ENCODE data around the gene ZIC5. TPM values are rescaled to one million over a fixed set of nuclear protein-coding genes. Genes with fewer than 3 reads are reported as not detected.
"Not testable (repeated sequence)": the region's sequence is repeated elsewhere in the genome, so short reads cannot be mapped to it uniquely, and the experiment has no call there.

Gene ZIC5
- total RNA-seq, 1 donor from 2014 or later, result not detected

DNA sequence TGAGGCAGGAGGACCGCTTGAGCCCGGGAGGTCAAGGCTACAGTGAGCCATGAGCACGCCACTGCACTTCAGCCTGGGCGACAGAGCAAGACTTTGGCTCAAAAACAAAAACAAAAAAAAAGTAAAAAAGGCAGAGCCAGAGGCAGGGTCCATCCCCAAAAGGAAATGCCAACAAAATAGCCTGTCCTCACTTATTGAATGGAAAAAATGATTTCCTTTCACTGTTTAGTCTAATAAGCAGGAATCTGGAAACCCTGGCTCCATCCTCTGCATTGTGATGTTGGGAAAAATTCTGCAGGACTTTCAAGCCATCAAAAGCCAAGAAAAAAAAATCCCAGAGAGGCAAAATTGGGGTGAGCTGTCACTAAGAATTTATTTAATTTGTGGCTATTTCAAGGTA lies 23.2 kb downstream of the ZIC5 start:
- H3K9me3 Mint-ChIP-seq, result no peaks in the 10 kb centered on the region
- H3K27me3 Mint-ChIP-seq (ENCODE audit: low read depth), result peaks cover 47% of the 10 kb centered on the region
- DNase-seq (ENCODE audit: low spot score), result no peak

DNA sequence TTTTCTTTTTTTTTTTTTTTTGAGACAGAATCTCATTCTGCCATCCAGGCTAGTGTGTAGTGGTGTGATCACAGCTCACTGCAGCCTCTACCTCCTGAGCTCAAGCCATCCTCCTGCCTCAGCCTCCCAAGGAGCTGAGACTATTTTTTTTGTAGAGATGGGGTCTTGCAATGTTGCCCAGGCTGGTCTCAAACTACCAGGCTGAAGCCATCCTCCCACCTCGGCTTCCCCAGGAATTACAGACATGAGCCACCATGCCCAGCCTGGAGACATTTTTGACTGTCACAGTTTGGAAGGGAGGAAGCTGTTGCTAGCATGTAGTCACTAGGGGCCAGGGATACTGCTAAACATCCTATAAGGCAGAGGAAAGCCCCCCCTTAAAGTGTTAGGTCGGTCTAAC lies 23.9 kb downstream of the ZIC5 start:
- H3K36me3 Mint-ChIP-seq (ENCODE audit: low read depth), result no peaks in the 10 kb centered on the region
- H3K27ac Mint-ChIP-seq, result no peak overlapping the region
- intact Hi-C loops (cut with micrococcal nuclease), result no loop called here
- H3K9me3 Mint-ChIP-seq, result no peaks in the 10 kb centered on the region
- peaks cover 42% of the 10 kb centered on the region for H3K27me3 Mint-ChIP-seq (ENCODE audit: low read depth)
- no peak for DNase-seq (ENCODE audit: low spot score)
- H3K4me3 Mint-ChIP-seq (ENCODE audit: low read depth), result no peak overlapping the region
- no peaks in the 10 kb centered on the region for H3K4me1 Mint-ChIP-seq (ENCODE audit: low read depth)

More for the DNA sequence above, 23.2 kb downstream of the ZIC5 start:
- Mint-ChIP-seq H3K4me3 (ENCODE audit: low read depth) (no peak overlapping the region), H3K36me3 (ENCODE audit: low read depth) (no peaks in the 10 kb centered on the region), H3K4me1 (ENCODE audit: low read depth) (no peaks in the 10 kb centered on the region), H3K27ac (no peak overlapping the region)
- intact Hi-C loops (cut with micrococcal nuclease), result no loop called here

DNA sequence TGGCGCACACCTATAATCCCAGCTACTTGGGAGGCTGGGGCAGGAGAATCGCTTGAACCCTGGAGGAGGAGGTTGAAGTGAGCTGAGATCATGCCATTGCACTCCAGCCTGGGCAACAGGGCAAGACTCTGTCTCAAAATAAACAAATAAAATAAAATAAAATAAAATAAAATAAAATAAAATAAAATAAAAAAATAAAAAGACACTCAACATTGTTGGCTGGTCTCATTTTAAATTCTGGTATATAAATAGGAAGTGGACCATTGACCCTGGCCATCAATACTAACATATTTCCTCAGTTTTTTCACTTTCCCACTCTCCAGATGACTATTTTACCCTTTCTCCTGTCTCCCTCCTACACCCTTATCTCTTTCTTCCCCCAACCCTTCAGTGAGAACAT lies 26.1 kb downstream of the ZIC5 start:
- H3K36me3 Mint-ChIP-seq (ENCODE audit: low read depth); H3K4me1 Mint-ChIP-seq (ENCODE audit: low read depth); H3K9me3 Mint-ChIP-seq; H3K4me3 Mint-ChIP-seq (ENCODE audit: low read depth); intact Hi-C loops (cut with micrococcal nuclease); H3K27ac Mint-ChIP-seq; DNase-seq (ENCODE audit: low spot score): not testable (repeated sequence)
- H3K27me3 Mint-ChIP-seq (ENCODE audit: low read depth), result peaks cover 38% of the 10 kb centered on the region

DNA sequence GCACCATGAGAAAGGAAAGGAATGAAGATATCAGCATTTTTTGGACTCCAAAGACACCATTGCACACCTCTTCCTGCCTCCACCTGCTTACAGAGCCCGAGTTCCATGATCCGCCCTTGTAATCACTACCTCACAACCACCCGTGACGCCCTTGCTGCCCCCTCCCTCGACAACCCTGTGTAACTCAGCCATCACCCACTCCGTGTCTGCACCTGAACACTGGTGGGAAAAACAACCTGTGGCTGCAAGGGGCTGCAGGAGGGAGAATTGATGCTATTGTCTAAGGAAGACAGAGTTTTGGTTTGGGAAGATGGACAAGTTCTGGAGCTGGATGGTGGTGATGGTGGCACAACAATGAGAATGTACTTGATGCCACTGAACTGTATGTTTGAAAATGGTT lies 27.0 kb downstream of the ZIC5 start:
- no peaks in the 10 kb centered on the region for H3K36me3 Mint-ChIP-seq (ENCODE audit: low read depth)
- intact Hi-C loops (cut with micrococcal nuclease), result no loop called here
- no peak for DNase-seq (ENCODE audit: low spot score)
- H3K9me3 Mint-ChIP-seq, result no peaks in the 10 kb centered on the region
- H3K4me3 Mint-ChIP-seq (ENCODE audit: low read depth), result no peak overlapping the region
- peaks cover 31% of the 10 kb centered on the region for H3K27me3 Mint-ChIP-seq (ENCODE audit: low read depth)
- H3K27ac Mint-ChIP-seq, result no peak overlapping the region
- no peaks in the 10 kb centered on the region for H3K4me1 Mint-ChIP-seq (ENCODE audit: low read depth)

DNA sequence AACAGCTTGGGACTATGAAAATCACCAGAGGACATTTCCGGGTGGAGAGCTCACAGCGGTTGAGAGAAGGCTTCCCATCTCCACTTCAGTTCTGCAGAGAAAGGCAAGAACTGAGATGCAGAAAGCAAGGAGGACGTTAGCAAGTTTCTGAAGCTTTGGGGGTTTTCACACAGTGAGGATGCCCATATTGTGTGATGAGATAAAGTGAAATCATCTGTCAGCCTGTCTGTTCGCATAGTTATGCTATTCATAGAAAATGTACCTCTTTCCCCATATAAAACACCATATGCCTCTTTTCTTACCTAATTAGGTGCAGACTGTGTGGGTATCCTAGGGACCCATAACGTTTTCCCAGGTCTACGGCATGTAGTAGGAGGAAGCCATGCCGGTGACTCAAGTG lies 27.5 kb downstream of the ZIC5 start:
- Mint-ChIP-seq H3K4me3 (ENCODE audit: low read depth) (no peak overlapping the region), H3K4me1 (ENCODE audit: low read depth) (no peaks in the 10 kb centered on the region), H3K27ac (no peak overlapping the region), H3K27me3 (ENCODE audit: low read depth) (peaks cover 26% of the 10 kb centered on the region), H3K36me3 (ENCODE audit: low read depth) (no peaks in the 10 kb centered on the region), H3K9me3 (no peaks in the 10 kb centered on the region)
- intact Hi-C loops (cut with micrococcal nuclease), result no loop called here
- DNase-seq (ENCODE audit: low spot score), result no peak

DNA sequence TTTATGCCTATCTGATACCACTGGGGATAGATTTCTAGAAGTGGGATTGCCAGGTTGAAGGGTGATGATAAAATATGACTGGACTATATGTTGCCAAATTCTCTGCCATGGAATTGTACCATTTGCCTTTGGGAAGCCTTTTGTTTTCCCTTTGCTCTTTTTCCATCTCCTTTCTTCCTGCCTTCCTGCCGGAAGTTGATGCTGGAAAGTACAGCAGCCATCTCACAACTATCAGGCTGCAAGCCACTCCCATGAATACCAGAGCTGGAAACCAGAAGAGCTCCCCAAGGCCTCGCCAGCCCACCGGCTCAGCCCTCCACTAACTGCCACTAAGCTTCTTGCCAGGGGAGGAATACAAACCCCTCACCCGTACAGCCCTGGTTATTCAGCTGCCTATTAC lies 29.7 kb downstream of the ZIC5 start:
- no peaks in the 10 kb centered on the region for H3K36me3 Mint-ChIP-seq (ENCODE audit: low read depth)
- H3K4me3 Mint-ChIP-seq (ENCODE audit: low read depth), result no peak overlapping the region
- no peak overlapping the region for H3K27ac Mint-ChIP-seq
- no peak for DNase-seq (ENCODE audit: low spot score)
- intact Hi-C loops (cut with micrococcal nuclease), result no loop called here
- no peaks in the 10 kb centered on the region for H3K9me3 Mint-ChIP-seq
- H3K4me1 Mint-ChIP-seq (ENCODE audit: low read depth), result no peaks in the 10 kb centered on the region
- peaks cover 12% of the 10 kb centered on the region for H3K27me3 Mint-ChIP-seq (ENCODE audit: low read depth)

DNA sequence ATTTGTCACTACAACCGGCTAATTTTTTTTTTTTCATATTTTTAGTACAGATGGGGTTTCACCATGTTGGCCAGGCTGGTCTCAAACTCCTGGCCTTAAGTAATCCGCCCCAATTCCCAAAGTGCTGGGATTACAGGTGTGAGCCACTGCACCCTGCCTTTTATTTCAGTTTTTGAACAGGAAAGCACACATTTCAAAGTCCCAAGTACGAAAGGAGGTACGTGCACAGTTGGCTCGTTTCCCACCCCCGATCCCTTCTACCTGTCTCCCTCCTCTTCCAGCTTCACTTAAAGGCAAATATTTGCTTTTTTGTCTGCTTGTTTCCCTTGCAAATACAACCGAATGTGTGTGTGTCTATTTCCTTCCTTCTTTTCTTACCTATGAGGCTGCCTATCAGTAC lies 30.5 kb downstream of the ZIC5 start:
- Mint-ChIP-seq H3K27me3 (ENCODE audit: low read depth) (peaks cover 7% of the 10 kb centered on the region), H3K36me3 (ENCODE audit: low read depth) (no peaks in the 10 kb centered on the region), H3K27ac (no peak overlapping the region), H3K4me3 (ENCODE audit: low read depth) (no peak overlapping the region), H3K9me3 (no peaks in the 10 kb centered on the region), H3K4me1 (ENCODE audit: low read depth) (no peaks in the 10 kb centered on the region)
- no peak for DNase-seq (ENCODE audit: low spot score)
- intact Hi-C loops (cut with micrococcal nuclease), result no loop called here

DNA sequence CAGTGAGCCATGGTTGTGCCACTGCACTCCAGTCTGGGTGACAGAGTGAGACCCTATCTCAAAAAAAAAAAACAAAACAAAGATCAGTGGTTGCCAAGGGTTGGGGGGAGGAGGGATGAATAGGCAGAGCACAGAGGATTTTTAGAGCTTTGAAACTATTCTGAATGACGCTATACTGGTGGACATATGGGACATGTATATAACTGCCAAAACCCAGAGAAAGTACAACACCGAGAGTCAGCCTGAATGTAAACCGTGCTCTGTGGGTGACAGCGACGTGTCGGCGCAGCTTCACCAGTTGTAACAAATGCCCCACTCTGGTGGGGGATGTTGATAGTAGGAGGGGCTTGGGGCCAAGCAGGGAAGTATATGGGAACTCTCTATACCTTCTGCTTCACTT lies 32.9 kb downstream of the ZIC5 start:
- H3K27ac Mint-ChIP-seq, result no peak overlapping the region
- H3K36me3 Mint-ChIP-seq (ENCODE audit: low read depth), result no peaks in the 10 kb centered on the region
- intact Hi-C loops (cut with micrococcal nuclease), result no loop called here
- H3K9me3 Mint-ChIP-seq, result no peaks in the 10 kb centered on the region
- no peak overlapping the region for H3K4me3 Mint-ChIP-seq (ENCODE audit: low read depth)
- H3K27me3 Mint-ChIP-seq (ENCODE audit: low read depth), result peaks cover 5% of the 10 kb centered on the region
- no peak for DNase-seq (ENCODE audit: low spot score)
- H3K4me1 Mint-ChIP-seq (ENCODE audit: low read depth), result no peaks in the 10 kb centered on the region

DNA sequence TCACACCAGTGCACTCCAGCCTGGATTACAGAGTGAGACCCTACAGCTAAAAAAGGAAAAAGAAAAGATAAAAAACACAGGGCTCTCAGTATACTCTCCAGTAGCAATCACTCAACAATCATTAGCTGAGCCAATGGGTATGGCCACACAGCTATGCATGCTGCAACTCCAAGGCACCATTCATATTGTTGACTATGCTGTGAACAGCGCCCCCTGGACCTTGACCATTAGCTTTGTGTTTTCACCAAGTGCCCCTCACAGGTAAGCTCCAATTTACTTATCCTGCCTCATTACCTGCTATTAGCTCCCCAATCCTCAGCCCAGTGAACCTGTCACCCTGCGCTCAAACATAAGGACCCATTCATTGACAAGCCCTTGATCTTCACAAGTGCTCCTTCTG lies 35.8 kb downstream of the ZIC5 start:
- Mint-ChIP-seq H3K4me1 (ENCODE audit: low read depth) (no peaks in the 10 kb centered on the region), H3K36me3 (ENCODE audit: low read depth) (no peaks in the 10 kb centered on the region), H3K9me3 (no peaks in the 10 kb centered on the region), H3K27ac (no peak overlapping the region), H3K27me3 (ENCODE audit: low read depth) (no peaks in the 10 kb centered on the region), H3K4me3 (ENCODE audit: low read depth) (no peak overlapping the region)
- intact Hi-C loops (cut with micrococcal nuclease), result no loop called here
- DNase-seq (ENCODE audit: low spot score), result no peak

DNA sequence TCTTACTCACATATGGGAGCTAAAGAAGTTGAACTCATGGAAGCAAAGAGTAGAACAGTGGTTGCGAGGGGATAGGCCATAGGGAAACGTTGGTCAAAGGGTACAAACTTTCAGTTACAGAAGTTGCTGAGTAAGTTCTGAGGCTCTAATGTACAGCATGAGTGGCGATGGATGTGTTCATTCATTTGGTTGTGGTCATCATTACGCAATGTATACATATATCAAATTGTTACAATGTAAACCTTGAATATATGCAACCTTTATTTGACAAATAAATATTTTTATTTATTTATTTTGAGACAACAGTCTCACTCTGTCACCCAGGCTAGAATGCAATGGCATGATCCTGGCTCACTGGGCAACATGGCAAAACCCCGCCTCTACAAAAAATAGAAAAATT lies 38.7 kb downstream of the ZIC5 start:
- no peak overlapping the region for H3K4me3 Mint-ChIP-seq (ENCODE audit: low read depth)
- intact Hi-C loops (cut with micrococcal nuclease), result no loop called here

DNA sequence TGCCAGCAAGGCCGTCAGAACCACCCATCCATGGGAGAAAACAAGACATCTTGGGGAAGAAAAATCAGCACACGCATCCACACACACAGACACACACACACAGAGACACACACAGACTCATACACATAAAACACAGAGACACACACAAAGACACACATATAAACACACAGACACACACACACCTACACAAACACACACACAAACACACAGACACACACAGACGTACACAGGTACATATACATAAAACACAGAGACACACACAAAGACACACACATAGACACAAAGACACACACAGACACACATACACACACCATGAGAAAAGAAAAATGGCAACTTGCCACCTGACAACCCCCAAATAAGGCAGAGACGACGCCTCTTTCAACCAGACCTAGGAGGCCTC lies 40.6 kb downstream of the ZIC5 start:
- no peak for DNase-seq (ENCODE audit: low spot score)
- Mint-ChIP-seq H3K9me3 (no peaks in the 10 kb centered on the region), H3K36me3 (ENCODE audit: low read depth) (no peaks in the 10 kb centered on the region), H3K4me1 (ENCODE audit: low read depth) (no peaks in the 10 kb centered on the region), H3K27ac (no peak overlapping the region), H3K27me3 (ENCODE audit: low read depth) (peaks cover 7% of the 10 kb centered on the region), H3K4me3 (ENCODE audit: low read depth) (no peak overlapping the region)
- intact Hi-C loops (cut with micrococcal nuclease), result no loop called here

More for the DNA sequence above, 38.7 kb downstream of the ZIC5 start:
- DNase-seq (ENCODE audit: low spot score), result no peak
- Mint-ChIP-seq H3K9me3 (no peaks in the 10 kb centered on the region), H3K36me3 (ENCODE audit: low read depth) (no peaks in the 10 kb centered on the region), H3K27ac (no peak overlapping the region), H3K4me1 (ENCODE audit: low read depth) (no peaks in the 10 kb centered on the region), H3K27me3 (ENCODE audit: low read depth) (peaks cover 2% of the 10 kb centered on the region)

DNA sequence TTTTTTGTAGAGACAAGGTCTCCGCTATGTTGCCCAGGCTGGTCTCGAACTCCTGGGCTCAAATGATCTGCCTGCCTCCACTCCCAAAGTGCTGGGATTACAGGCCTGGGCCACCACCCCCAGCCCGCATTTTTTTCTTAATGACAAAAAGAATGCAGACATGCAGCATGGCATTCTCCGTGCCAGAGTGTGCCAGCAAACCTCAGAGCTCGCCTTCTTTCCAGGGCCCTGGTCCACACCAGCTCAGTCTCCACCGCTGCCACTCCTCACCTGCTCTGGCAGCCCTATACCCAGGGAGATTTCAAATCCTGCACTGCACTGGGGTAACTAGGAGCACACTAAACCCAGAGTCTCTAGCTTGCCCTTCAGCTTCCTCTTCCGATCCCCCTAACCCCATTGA lies 41.7 kb downstream of the ZIC5 start:
- peaks cover 11% of the 10 kb centered on the region for H3K27me3 Mint-ChIP-seq (ENCODE audit: low read depth)
- no peaks in the 10 kb centered on the region for H3K4me1 Mint-ChIP-seq (ENCODE audit: low read depth)
- no peaks in the 10 kb centered on the region for H3K36me3 Mint-ChIP-seq (ENCODE audit: low read depth)
- intact Hi-C loops (cut with micrococcal nuclease), result no loop called here
- no peak for DNase-seq (ENCODE audit: low spot score)
- no peaks in the 10 kb centered on the region for H3K9me3 Mint-ChIP-seq
- H3K27ac Mint-ChIP-seq, result no peak overlapping the region
- no peak overlapping the region for H3K4me3 Mint-ChIP-seq (ENCODE audit: low read depth)

DNA sequence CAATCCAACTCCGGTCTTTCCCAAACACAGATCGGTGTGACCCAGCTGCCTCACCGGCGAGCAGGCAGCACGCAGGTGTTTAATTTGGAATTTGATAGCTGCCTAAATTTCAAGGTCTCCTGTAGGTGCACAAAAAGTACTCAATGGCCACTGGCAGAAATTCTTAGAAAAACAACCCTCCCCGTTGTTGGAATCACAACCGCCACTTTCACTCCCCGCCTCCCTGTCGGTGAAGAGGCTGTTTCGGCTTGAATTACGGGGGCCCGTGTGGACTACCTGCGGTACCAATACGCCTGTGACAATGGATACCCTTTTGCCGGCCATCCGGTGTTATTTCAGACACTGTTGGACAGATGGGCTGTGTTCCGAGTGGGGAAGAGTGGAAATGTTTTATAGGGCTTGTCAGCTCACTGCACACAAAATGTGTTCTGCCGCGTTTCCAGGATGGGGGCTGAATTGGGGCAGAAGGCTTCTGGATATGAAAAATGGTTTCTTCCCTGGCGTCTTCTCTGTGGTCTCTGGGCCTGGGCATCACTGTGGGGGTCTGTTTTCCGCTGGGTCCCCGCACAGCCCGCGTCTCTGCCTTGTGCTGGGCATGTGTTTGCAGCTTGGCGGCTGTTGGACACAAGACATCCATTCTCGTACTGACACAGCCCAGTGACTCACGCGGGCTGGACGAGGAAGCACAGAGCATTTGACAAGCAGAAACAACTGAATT lies 45.4 kb downstream of the ZIC5 start:
- H3K4me1 Mint-ChIP-seq (ENCODE audit: low read depth), result no peaks in the 10 kb centered on the region
- no peak for DNase-seq (ENCODE audit: low spot score)
- H3K9me3 Mint-ChIP-seq, result no peaks in the 10 kb centered on the region
- no peak overlapping the region for H3K4me3 Mint-ChIP-seq (ENCODE audit: low read depth)
- intact Hi-C loops (cut with micrococcal nuclease), result no loop called here
- peaks cover 14% of the 10 kb centered on the region for H3K27me3 Mint-ChIP-seq (ENCODE audit: low read depth)
- no peak overlapping the region for H3K27ac Mint-ChIP-seq
- no peaks in the 10 kb centered on the region for H3K36me3 Mint-ChIP-seq (ENCODE audit: low read depth)
